Measurements from ENCODE around the gene SLC22A12.

SLC22A12 gene

DNA sequence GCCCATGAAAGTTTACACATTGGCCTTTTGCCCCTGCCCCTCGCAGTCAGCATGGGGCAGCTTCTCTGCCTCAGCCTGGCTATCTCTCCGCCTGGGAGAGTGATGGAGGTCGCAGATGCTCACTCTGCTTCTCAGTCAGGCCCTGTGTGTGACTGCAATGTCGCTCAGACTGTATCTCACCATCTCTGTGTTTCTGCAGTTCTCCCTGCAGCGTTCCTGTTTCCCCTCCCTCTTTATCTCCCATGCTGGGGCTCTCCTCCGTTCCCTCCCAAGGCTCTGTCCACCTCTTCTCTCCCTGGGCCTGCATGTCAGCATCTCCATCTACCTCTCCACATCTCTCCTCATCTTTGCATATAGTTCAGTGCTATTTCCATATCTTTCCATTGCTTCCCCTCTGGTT, 38.1 kb downstream of the SLC22A12 start:
- no peak for DNase-seq

DNA sequence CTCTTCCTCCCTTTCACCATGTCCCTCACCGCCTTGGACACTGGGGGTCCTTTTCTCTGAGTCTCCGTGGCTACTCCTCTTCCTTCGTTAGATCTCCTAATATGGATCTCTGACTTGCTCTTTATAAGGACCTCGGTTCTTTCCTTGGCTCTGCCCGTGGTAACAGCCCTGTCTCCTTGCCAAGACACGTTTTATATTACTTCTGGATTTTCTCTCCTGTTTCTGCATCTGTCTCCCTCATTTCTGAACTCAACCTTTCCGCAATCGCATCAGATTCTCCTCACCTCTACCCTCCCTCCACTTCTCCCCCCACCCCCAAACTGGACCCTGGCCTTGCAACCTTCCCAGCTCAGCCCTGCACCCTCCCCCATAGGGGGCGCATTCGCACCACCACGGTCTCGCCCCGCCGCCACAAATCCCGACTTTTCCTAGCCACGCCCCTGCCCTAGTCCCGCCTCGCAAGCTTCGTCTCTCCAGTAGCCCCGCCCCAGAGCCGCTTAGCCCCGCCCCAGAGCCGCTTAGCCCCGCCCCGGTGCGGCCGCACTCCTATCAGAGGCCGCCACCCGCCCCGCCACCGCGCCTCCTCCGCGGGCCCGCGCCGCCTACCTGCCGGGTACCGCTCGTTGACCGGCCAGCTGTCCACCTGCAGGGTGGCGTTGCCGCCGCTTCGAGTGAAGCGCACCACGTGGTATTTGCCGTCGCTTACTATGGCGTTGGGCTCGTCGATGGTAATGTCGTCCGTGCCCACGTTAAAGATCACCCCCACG, 39.0 kb downstream of the SLC22A12 start:
- DNase-seq, result no peak

DNA sequence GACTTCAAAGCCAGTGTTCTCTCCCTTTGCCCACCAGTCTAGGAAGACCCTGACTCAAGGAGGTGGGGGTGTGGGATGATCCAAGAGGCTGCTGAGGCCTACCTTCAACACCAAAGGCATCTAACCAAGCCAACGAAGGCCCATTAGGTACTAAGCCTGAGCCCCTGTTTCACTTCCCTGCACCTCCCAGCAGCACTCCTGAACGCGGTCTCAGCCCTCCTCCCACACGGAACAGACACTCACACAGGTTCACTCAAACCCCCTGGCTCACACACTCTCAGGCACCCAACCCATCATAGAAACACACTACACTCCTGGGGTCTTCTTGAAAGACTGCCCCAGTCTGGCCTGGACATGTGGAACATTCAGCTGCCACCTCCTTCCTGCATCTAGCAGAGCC, 40.7 kb downstream of the SLC22A12 start:
- no peak for DNase-seq

DNA sequence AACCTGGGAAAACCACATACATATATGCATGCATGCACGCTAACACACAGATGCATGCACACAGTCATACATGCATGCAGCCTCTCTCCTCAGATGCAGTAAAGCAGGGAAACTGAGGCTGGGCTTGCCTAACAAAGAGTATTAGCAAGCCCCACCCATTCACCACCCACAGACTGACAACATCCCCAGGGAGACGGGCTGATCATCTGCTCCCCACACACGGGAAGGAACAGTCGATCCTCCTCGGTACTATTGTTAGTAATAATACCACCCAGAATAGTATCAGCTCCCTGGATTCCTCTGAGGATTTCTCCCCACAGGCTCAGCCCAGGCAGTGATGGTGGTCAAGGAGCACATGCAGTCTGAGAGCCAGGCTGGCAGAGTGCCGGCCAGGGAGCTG, 41.2 kb downstream of the SLC22A12 start:
- no peak for DNase-seq

DNA sequence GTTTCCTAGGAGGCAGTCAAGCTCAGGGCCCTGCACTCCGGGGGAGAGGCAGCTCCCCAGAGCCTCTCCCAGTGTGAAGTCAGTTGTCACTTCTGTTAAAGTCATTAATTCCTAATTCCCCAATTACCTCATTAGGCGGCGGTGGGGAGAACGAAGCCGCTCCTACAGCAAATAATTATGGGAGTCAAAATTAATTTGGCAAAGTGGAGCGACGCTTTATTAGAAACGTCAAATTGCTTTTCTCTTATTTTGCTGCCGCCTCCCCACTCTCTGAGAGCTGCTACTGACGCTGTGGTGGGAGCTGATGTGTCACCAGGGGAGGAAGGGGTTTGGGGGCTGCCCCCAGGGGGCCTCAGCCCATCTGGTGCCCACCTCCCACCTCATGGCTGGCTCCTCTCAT, 41.6 kb downstream of the SLC22A12 start:
- DNase-seq, result no peak

DNA sequence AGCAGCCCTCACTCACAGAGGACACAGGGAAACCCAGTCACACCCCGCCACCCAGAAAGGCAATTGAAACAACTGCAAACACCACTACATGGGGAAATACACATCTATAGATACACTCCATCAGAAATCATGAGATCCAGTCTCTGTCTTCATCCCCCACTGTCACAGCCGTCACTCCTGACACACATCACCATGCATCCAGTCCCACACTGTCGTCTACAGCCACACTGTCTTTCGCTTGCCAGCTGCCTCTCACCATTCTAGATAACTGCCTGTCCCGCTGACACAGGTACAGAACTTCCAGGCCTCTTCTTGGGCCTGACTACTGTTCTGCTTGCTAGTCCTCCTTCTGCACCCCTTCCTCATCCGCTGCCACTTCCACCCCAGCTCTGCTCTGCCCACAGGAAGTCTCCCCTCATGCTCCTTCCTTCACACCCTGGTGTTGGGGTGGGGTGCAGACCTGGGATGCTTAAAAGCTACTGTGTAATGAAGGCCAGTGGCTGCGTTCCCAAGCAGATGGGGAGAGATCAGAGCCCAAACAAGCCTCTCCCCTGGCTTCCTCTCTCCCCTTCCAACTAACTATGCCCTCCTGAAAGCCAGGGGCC, 42.6 kb downstream of the SLC22A12 start:
- DNase-seq, result no peak

DNA sequence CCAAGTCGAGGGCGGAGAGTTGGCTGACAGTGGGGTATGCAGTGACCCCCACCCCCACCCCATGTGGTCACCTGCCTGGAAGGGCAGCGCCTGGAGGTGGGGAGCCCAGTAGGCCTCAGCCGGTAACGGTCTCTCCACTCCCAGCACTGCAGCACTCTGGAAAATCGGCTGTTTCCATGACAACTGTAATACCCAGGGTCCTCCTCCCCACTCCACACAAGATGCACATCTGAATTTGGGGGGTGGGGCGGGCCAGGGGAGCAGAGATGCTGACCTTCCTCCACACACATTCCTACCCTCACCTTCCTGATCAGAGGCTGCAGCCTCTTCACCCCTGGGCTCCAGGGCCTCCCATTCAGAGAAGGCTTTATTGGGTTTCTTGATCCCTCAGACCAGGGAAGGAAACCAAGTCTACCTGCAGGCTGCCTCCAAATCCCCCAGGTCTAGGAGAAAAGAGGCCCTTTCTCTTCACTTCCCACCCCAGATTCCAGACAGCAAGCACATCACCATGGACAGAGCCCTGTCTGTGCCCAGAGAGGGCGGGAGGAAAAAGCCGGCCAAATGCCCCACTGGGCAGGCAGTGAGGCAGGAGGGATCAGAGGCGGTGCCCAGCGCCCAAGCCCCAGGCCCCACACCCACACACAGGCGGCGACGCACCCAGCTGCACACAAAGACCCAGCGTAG, 46.5 kb downstream of the SLC22A12 start:
- DNase-seq, result no peak

DNA sequence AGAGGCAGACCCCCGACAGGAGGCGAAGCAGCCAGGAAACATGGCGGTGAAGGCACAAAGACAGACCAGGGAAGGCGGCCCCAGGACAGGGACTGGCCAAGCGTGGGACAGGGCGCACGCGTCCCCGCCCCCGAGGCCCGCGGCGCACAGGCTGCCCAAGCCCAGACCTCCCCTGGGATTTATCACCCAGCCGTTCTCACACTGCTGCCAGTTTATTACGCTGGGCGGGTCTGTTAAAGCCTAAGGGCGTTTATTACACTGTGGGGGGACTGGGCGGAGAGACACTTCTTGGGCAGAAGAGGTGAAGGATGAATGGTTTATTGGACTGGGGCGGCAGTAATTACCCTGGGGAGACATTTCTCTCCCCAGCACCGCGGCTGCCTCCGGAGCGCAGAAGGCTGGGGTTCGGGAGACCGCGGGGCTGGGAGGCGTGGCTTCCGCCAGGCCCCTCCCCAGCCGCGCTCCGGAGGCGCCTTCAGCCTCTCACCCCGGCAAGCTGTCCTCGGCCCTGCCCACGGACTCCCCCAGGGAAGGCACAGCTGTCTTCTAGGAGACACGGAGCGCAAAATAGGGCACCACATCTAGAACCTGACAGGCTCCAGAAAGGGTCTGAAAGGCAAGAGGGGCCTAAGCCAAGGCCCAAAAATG, 47.1 kb downstream of the SLC22A12 start:
- DNase-seq, result no peak

DNA sequence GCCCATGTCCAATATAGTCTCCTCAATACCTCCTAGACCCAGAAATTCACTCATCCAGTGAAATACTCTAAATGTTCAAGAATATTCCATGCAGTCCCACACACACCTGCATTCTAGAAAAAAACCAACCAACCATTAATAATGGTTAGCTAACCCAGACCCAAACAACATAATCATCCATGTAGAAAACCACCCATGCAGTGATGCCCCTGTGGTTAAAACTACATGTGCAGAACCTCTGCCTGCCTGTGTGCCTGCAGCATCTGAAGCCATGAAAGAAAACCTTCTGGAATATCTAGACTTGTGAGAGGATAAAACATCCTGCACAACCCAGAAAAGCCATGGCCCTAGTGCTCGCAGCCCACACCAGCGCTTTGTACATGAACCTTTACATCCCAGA, 47.8 kb downstream of the SLC22A12 start:
- DNase-seq, result no peak

DNA sequence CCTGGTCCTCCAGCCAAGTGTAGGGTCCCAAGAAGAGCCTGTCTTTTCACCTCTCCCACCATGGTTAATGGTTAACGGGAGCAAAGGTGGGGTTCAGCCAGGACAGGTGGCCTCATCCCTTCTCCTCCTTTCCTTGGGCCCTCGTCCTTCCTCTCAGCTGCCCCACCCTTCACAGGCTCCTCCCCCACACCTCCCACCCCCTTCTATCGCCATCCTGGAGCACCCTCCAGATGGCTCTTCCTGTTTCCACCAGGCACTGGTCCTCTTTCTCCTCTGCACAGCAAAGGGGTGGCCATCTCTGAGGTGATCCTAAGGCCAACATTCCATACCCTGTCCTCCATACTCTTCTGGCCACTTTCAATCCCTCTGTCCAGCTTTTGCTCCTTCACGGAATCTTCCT, 48.9 kb downstream of the SLC22A12 start:
- no peak for DNase-seq

DNA sequence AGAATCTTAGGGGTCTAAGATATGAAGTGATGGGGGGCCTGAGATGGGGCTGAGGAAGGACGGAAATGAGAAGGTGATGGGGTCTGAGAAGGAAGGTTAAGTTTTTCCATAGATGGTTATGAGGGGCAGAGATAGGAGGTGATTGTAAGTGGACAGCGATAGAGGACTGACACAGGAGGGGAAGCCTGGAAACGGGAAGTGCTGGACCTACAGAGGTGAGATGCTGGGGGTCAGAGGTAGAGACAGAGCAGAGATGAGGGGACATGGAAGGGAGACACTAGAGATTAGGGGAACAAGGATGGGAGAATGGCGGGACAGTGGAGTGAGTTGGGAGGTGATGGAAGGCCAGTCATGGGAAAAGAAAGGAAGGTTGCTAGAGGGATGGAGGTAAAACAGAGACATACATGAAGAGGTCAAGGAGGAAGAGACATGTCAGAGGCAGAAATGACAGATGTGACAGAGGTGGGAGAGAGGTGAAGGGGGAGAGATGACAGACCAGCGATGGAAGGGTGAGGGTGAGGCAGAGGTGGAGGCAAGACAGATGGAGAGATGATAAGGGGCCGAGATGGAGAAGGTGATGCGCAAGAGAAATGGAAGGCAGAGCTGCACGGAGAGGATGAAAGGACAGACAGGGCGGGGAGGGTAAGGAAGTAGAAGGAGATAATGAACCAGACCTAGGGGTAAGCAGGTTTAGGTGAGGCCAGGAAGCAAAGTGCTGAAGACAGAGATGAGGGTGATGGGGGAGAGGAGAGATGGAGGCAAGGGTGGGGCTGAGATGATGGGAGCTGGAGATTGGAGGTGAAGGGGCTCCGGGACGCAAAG, 50.8 kb downstream of the SLC22A12 start:
- no peak for DNase-seq

DNA sequence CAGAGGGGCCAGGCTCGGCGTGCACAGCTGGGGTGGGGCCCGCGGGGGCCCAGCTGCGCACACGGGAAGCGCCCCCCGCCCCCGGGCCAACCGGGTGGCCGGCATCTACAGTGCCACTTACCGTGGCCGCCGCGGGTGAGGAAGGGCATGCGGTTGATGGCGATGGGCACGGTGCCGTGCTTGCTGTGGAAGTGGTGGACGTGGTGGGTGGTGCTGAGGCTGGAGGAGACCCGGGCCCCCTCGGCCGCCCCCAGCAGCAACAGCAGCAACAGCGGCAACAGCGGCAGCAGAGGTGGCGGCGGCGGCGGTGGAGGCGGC, 51.4 kb downstream of the SLC22A12 start:
- no peak for DNase-seq

DNA sequence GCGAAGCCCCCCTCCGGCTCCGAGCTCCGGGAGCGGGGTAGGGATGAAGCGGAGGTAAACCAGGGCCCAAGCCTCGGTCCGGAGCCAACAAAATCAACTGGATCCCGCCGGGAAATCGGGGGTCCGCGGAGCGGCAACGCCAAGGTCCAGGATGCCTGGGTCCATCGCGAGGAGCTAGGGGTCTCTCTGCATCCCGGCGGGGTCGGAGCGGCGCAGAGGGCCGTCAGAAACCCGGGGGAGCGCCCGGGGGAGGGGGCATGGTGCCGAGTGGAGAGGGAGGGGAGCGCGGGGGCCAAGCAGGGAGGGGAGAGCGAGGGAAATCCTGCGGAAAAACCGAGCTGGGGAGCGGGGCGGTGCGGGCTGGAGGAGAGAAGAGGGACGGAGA, 51.8 kb downstream of the SLC22A12 start:
- DNase-seq, result no peak

DNA sequence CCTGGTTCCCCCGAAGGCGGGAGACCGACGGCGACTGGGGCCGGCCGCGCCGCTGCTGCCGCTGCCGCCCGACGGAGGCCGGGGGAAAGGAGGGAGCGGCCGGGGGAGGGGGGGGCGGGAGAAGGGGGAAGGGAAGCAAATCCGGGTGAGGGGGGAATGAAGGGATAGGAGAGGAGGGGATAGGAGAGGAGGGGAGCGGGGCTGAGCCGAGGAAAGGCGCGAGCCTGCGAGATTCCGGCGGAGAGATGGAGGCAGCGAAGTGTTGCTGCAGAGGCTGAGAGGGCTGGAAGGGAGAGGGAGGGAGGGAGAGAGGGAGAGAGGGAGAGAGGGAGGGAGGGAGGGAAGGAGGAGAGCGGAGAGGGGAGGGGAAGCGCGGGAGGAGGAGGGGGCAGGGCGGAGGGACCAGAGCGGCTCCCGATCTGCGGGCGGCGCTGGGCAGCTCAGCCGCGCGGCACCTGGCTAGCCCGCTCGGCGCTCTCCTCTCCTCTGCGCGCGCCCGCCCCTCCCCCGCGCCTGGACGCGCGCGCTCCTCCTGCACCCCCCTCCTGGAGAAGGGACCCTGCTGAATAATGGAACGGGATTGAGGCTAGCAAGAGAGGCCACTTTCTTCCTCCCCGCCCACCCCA, 52.3 kb downstream of the SLC22A12 start:
- DNase-seq, result no peak

DNA sequence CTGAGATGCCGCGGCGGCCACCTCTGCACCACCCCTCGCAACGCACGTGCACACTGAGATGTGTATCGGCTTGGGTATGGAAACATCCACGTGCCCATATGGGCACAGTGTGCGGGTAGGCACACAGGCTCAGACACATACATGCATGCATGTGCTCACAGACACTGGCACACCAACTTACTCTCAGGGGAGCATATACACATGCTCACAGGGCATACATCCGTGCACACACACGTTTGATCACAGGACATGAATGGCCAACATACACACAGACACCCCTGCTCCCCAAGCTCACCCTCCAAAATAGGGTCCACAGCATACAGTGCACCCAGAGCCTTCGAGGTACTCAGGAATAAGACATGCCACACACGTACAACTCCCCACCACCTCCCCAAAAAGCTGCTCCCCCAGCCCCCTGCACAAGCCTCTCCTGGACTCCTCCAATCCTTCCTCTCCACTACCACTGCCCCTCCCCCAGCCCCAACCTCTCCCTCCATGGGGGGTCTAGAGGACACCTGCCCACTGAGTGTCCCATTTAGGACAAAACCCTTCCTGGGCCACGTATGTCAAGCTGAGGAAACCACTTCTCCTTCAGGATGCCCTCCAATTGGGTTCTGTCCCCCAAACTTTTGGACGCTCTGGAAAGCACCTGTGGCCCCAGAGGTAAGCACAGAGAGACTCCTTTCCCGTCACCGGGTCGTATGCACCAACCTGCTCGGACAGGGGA, 53.1 kb downstream of the SLC22A12 start:
- no peak for DNase-seq

DNA sequence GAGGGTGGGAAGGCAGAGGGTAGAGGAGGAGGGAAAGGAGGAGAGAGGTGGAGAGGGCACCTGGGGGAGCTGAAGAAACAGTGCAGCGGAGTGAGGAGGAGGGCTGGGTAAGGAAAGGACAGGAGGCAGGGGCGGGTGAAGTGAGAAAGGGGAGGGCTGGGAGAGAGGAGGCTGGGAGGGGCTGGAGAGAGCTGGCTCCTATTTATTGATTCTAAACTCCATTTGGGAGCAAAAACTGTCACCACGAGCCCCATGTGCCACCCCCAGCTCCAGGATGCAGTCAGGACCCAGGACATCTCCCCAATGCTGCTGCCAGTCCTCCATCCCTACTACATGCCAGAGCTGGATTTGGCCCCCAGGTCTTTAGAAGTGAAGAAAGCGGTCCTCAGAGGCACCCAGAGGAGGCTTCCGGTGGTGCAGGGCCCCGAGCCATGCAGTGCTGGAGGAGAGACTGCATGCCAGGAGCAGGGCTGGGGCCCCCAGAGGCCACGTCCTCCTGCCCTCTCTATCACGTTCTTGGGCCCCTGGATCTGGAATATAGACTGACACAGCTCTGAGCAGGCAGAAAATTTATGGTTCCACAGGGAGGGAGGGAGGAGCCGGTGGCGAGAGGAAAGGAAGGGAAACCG, 53.7 kb downstream of the SLC22A12 start:
- no peak for DNase-seq

DNA sequence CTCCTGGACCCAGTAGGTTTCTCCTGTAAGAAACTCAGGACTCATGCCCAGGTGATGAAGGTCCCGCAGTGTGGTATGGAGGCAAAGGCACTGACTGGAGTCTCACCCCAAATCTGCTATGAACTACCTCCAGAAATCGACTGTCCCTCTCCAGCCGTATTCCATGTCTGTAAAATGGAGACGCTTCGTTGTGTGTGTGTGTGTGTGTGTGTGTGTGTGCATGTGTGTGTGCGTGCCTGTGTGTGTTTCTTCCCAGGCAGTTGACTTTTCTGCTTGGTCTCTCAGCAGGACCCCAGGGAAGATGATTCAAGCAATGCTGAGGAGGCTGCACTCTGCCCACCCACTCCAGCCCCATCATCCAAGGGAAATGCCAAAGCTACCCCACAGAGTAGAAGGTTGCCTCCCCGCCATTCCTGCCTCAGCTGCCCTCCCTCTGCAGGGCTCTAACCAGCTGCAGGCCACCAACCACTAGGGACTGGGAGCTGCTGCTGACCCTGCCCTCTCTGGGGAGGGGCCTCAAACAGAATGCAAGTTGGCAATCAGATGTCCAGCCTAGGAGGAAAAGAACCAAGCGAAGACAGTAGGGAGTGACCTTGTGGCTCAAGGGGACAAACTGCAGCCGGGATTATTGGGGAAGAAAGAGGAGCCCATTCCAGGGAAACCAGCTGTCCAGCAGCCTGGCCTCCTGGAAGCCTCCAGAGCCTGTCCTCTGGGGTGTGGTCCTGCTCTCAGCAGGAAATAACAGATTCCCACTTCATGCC, 56.2 kb downstream of the SLC22A12 start:
- no peak for DNase-seq

DNA sequence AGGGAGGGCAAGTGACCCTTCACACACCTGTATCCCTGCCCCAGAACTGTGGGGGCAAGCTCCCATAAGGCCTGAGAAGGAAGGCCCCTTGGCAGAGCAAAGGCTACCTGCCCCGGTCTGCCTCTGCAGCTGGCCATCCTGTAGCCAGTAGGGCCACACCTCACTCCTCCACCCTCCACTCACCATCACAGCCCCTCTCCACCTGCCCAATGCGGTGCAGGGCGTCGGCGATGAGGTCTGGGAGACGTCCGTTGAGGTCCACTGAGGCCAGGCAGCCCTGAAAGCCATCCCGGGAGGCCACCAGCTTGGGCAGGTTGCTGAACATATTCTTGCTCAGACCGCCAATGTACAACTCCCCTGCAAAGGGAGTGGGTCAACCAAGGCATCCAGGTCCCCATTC, 57.5 kb downstream of the SLC22A12 start:
- DNase-seq, result no peak

DNA sequence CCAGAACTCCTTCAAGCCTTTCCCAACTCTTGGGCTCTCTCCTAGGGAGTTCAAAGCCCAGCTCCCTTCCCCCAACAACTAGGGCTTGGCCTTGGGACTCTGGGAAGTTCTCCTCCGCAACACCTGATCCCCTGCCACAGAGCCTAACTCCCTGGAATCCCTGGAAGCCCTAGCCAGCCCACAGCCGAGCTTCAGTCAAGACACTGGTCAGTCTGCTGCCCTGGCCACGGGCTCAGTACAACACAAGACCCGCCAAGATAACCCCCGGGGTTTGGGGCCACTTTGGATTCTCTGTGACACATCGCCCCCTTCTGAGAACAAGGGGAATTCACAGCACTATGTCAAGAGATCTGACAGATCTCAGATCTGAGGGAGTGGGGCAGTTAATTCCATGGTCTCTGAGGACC, 58.3 kb downstream of the SLC22A12 start:
- no peak for DNase-seq

DNA sequence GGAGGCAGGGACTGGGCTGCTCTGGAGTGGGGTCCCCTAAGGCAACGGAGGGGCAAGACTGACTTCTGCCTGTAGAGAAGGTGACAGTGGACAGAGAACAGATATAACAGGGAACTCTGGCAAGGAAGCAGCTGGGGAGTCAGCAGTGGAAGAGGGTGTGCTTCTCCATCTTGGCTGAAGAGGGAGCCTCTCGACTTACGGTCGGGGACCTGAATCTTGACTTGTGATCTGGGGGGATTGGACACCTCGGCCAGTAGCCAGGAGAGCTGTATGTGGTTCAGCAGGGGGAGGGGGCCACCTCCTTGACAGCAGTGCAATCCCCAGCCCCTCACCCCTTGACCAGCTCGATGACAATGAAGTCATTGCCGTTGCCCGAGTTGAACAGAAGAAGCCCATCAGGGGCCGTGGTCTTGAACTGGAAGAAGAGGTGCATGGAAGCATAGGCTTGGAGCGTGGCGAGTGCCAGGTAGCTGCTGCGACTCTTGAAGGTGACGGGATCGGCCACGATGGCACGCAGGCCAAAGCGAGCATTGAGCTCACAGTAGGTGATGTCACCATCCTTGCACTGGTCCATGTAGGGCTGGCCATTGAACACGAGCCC, 60.0 kb downstream of the SLC22A12 start:
- no peak for DNase-seq

Measured in effector CD4-positive, alpha-beta T cell (primary cell).